SK-N-SH (cell line): ENCODE measurements around the gene AHNAK. TPM values are rescaled to one million over a fixed set of nuclear protein-coding genes. Genes with fewer than 3 reads are reported as not detected.
A peak's percentile ranks its signal among the peaks of the same experiment; 100 is the strongest.

Source experiments
- CTCF ChIA-PET: fragments of 300-600, 350-600 bp; formaldehyde crosslinking; extraction: SDS; loops from one replicate; lab custom pipeline; 2021; lab: Yijun Ruan, JAX
- POLR2A ChIA-PET: fragments of 350-600 bp; sonication (Branson Sonifier 250); formaldehyde crosslinking; extraction: SDS; loops from one replicate; lab custom pipeline; 2020; ENCODE audit warnings: antibody characterized with exemption, inconsistent platforms; lab: Yijun Ruan, JAX
- DNase-seq: peaks from one replicate; pipeline ENCODE4 v3.0.0; 2012
- H2AFZ ChIP-seq: fragments of 200-600 bp; sonication (generic); 2 replicates; pipeline ENCODE4 v1.8.1; 2016; ENCODE audit warnings: antibody characterized with exemption, mild to moderate bottlenecking, low read depth
- H3F3A ChIP-seq: fragments of 200-600 bp; sonication (generic); replicated peaks from 2 replicates; pipeline ENCODE3; 2016; ENCODE audit warnings: antibody characterized with exemption, mild to moderate bottlenecking; ENCODE audit not compliant: insufficient read depth
- H3K27ac ChIP-seq, 2 experiments: fragments of 200-500 bp in 1 of 2; fragments of 200-600 bp in 1 of 2; sonication (Bioruptor generic) in 1 of 2; sonication (generic), shearing (Covaris generic) in 1 of 2; 2 replicates each; pipeline versions ENCODE4 v1.5.1 to v1.6.1; 2014 to 2016; ENCODE audit warnings: low read depth in 2 of 2, inconsistent platforms in 1 of 2, low read length in 1 of 2, mild to moderate bottlenecking in 1 of 2, mixed read lengths in 1 of 2
- H3K27me3 ChIP-seq: fragments of 200-600 bp; sonication (generic), shearing (Covaris generic); 2 replicates; pipeline ENCODE4 v1.6.1; 2016; ENCODE audit warnings: mixed run types; ENCODE audit not compliant: insufficient read depth
- H3K36me3 ChIP-seq, 2 experiments: fragments of 200-500 bp in 1 of 2; fragments of 200-600 bp in 1 of 2; sonication (Bioruptor generic) in 1 of 2; sonication (generic) in 1 of 2; replicated peaks in 1 of 2; 2 replicates each; pipeline versions ENCODE3 to v1.5.1; 2014 to 2016; ENCODE audit warnings: low read length in 1 of 2, mild to moderate bottlenecking in 1 of 2; ENCODE audit not compliant: insufficient read depth in 2 of 2, control insufficient read depth in 1 of 2
- H3K4me1 ChIP-seq, 2 experiments: fragments of 200-500 bp in 1 of 2; fragments of 200-600 bp in 1 of 2; sonication (Bioruptor generic) in 1 of 2; sonication (generic), shearing (Covaris generic) in 1 of 2; 2 replicates each; pipeline versions ENCODE4 v1.5.1 to v1.6.1; 2014 to 2016; ENCODE audit warnings: low read depth in 1 of 2, low read length in 1 of 2, mixed run types in 1 of 2; ENCODE audit not compliant: insufficient read depth in 2 of 2, control insufficient read depth in 1 of 2
- H3K4me2 ChIP-seq: fragments of 200-600 bp; sonication (generic), shearing (Covaris generic); 2 replicates; pipeline ENCODE4 v1.6.1; 2017; ENCODE audit warnings: mixed run types
- H3K4me3 ChIP-seq, 2 experiments: fragments of 200-500 bp in 1 of 2; fragments of 200-600 bp in 1 of 2; sonication (Bioruptor generic) in 1 of 2; sonication (generic), shearing (Covaris generic) in 1 of 2; 2 replicates each; pipeline versions ENCODE4 v1.5.1 to v1.8.1; 2014 to 2016; ENCODE audit warnings: low read depth in 2 of 2, inconsistent platforms in 1 of 2, low read length in 1 of 2, mild to moderate bottlenecking in 1 of 2, mixed read lengths in 1 of 2, moderate library complexity in 1 of 2
- H3K79me2 ChIP-seq: fragments of 200-600 bp; sonication (generic); 2 replicates; pipeline ENCODE4 v1.8.1; 2017; ENCODE audit warnings: mild to moderate bottlenecking; ENCODE audit not compliant: insufficient read depth
- H3K9ac ChIP-seq: fragments of 200-600 bp; sonication (generic); 2 replicates; pipeline ENCODE4 v1.6.1; 2017; ENCODE audit warnings: mixed run types
- H3K9me2 ChIP-seq: fragments of 200-600 bp; sonication (generic); 2 replicates; pipeline ENCODE4 v1.6.1; 2017; ENCODE audit warnings: mixed run types
- H3K9me3 ChIP-seq: fragments of 200-600 bp; sonication (generic); 2 replicates; pipeline ENCODE4 v1.6.1; 2017; ENCODE audit warnings: mixed run types, mild to moderate bottlenecking, moderate library complexity
- H4K20me1 ChIP-seq: fragments of 200-600 bp; sonication (generic); 2 replicates; pipeline ENCODE4 v1.6.1; 2017; ENCODE audit warnings: mild to moderate bottlenecking, mixed run types; ENCODE audit not compliant: insufficient read depth
- CTCF ChIP-seq: fragments of 200-600 bp; sonication (generic); IDR thresholded peaks from 2 replicates; pipeline ENCODE4 v1.6.1; 2017; ENCODE audit warnings: antibody characterized with exemption, mild to moderate bottlenecking, moderate library complexity
- EZH2phosphoT487 ChIP-seq: fragments of 200-600 bp; sonication (generic); IDR thresholded peaks from 2 replicates; pipeline ENCODE4 v1.6.1; 2017; ENCODE audit warnings: low read depth, mixed run types, mild to moderate bottlenecking, antibody characterized with exemption, moderate library complexity, borderline replicate concordance
- FOXM1 ChIP-seq: IDR thresholded peaks from 2 replicates; pipeline ENCODE4 v1.4.0; 2012; ENCODE audit warnings: low read depth, mild to moderate bottlenecking
- GABPA ChIP-seq: IDR thresholded peaks from 2 replicates; pipeline ENCODE4 v1.4.0; 2012; ENCODE audit warnings: low read depth, mild to moderate bottlenecking
- GATA2 ChIP-seq: sonication (generic); formaldehyde crosslinking; IDR thresholded peaks from 2 replicates; pipeline ENCODE4 v1.5.0; 2020; ENCODE audit warnings: mild to moderate bottlenecking, missing genetic modification reagents
- MAX ChIP-seq: IDR thresholded peaks from 2 replicates; pipeline ENCODE4 v1.4.0; 2012; ENCODE audit warnings: low read depth
- PBX3 ChIP-seq: IDR thresholded peaks from 2 replicates; pipeline ENCODE4; 2012
- RAD21 ChIP-seq: IDR thresholded peaks from 2 replicates; pipeline ENCODE4 v1.6.1; 2012; ENCODE audit warnings: mild to moderate bottlenecking, low read length
- REST ChIP-seq: IDR thresholded peaks from 2 replicates; pipeline ENCODE4 v1.6.1; 2012; ENCODE audit warnings: mild to moderate bottlenecking, low read depth, low read length, moderate library complexity
- SMC3 ChIP-seq: IDR thresholded peaks from 2 replicates; pipeline ENCODE4 v1.6.1; 2012; ENCODE audit warnings: low read depth, low read length, improper control_type of control experiment
- TCF12 ChIP-seq: IDR thresholded peaks from 2 replicates; pipeline ENCODE4 v1.4.0; 2012
- WGBS: methylation state at CpG from one replicate; pipeline ENCODE4 v1.1.6; 2017; ENCODE audit warnings: low lambda C conversion rate; 5-methylcytosine and 5-hydroxymethylcytosine counted together
- polyA plus RNA-seq, 3 experiments: library from polyadenylated mRNA; depleted of rRNA; stranded (reverse); fragments of >200 nt; gene quantifications; 2 replicates each; pipeline ENCODE4 v1.2.3, GENCODE V29; 2012

The AHNAK gene
- polyA plus RNA-seq, 1 of the 3 experiments (the other 2 are of a cell fraction) = 57.8 TPM

- no peak for TF ChIP-seq PBX3
Observed at GRCh38 chr11:62393735-62394134, 152.9 kb downstream of the AHNAK start (continued).

GRCh38 chr11:62393061-62393611, 153.5 kb downstream of the AHNAK start:
- Histone ChIP-seq H3K27me3 (no peaks in the 10 kb centered on the region), H3K9ac (no peak overlapping the region), H3K36me3 (no peaks in the 10 kb centered on the region), H3F3A (no peaks in the 10 kb centered on the region), H4K20me1 (no peaks in the 10 kb centered on the region), H3K4me2 (no peak overlapping the region), H3K79me2 (no peaks in the 10 kb centered on the region)
- ChIA-PET CTCF (interaction anchor here (0.8 to 8.5 kb wide), 8 partner anchors 10 to 166 kb away, joined by 3 to 195 read pairs (median 4); no protein-coding TSS in a partner anchor), POLR2A (no interaction called here)
- WGBS = 74% methylated on average over 10 of the region's 12 CpGs
- no peak for DNase-seq
- TF ChIP-seq FOXM1 (no peak), SMC3 (peak; percentile 12; the same call in 1 of the 2 replicates), MAX (no peak), TCF12 (no peak), GABPA (no peak), REST (no peak), CTCF (peak; percentile 25; the same call in 1 of the 2 replicates), GATA2 (CRISPR knock-in tag) (no peak), EZH2phosphoT487 (no peak), RAD21 (no peak)
- TF ChIP-seq, all 33 proteins: peak for 2
- no peak overlapping the region for H2AFZ ChIP-seq
- no peaks in the 10 kb centered on the region for H3K9me2 ChIP-seq
- no peak overlapping the region for H3K27ac ChIP-seq
- H3K4me3 ChIP-seq = no peak overlapping the region
- H3K9me3 ChIP-seq = no peaks in the 10 kb centered on the region
- H3K4me1 ChIP-seq = peaks cover under 1 to 21% of the 10 kb centered on the region in 2 experiments; a peak in 2 of 4 replicates
